NCI-H524 treated with DMSO at 0.1 percent for 48 hours (cell line): ENCODE data around the gene SCRT2.
A peak's percentile ranks its signal among the peaks of the same experiment; 100 is the strongest.
"Not testable (repeated sequence)": the region's sequence is repeated elsewhere in the genome, so short reads cannot be mapped to it uniquely, and the experiment has no call there.

Experiments
- DNase-seq: peaks from one replicate; lab custom pipeline; 2025; lab: John Stamatoyannopoulos, UW

Gene SCRT2

DNA sequence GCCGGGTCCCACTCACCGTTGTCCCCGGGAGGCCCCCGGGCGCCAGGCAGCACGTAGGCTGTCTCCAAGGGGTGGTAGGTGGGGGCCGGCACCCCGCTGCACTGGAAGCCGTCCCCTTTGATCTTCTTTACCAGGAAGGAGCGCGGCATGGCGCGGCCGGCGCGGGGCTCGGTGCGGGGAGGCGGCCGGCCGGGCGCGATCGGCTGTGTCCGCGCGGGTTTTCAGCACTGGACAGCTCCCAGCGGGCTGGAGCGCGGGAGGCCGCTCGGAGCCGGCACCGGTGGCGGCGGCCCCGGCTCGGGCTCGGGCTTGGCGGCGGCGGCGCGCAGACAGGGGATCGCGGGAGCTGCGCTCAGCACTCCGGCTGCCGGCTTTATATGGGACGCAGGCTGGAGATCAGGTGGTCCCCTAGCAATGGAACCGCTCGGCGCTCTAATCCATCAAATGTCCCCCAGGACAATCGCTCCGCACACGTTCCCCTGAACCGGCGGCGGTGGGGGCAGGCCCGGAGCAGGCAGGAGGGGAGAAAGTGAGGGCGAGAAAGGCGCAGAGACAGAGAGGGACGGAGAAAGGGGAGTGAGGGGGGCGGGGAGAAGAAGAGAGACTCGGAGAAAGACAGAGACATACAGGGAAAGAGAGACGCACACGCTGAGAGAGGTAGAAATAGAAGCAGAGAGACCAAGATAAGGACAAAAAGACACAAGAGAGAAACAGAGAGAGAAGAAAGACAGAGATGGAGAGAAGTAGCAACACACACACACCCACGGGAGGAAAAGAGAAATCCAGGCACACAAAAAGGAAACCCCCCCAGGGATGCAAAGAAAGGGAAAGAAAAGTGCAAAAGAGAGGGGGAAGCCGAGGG, at the start of gene SCRT2:
SCRT2 (minus strand) TSS at position 350 of the 862 bp plus-strand sequence; CDS start at position 149, 201 bp downstream.
- DNase-seq, result no peak

DNA sequence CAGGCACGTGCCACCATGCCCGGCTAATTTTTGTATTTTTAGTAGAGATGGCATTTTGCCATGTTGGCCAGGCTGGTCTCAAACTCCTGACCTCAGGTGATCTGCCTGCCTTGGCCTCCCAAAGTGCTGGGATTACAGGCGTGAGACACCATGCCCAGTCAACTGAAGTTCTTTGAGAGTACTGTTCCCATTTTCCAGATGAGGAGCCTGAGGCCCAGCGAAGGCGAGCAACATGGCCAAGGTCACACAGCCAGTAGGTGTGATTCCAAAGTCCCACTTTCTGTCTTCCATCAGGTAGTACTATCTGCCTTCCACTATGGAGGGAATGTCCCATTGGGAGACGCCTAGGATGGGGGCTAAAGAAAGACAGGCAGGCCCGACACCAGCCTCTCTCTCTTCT, 49.2 kb upstream of the SCRT2 start:
- DNase-seq, result not testable (repeated sequence)

DNA sequence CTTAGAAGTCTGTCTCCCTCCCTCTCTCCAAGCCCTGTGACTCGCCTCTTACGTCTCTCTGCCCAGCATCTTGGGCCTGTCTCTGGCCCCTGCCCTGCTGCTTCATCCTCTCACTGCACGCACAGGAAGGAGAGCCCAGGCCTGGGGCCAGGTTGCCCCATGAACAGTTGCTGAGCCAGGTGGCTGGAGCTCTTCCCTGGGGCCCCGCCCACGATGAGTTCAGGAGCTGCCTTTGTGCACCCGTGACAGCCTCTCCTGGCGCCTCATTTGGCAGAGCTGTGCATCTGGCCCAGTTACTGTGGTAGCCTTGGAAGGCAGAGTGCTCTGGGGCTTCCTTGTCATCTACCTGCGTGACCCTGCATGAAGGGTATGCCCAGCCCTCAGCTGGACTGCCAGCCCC, 48.2 kb upstream of the SCRT2 start:
- peak; percentile 51 for DNase-seq

DNA sequence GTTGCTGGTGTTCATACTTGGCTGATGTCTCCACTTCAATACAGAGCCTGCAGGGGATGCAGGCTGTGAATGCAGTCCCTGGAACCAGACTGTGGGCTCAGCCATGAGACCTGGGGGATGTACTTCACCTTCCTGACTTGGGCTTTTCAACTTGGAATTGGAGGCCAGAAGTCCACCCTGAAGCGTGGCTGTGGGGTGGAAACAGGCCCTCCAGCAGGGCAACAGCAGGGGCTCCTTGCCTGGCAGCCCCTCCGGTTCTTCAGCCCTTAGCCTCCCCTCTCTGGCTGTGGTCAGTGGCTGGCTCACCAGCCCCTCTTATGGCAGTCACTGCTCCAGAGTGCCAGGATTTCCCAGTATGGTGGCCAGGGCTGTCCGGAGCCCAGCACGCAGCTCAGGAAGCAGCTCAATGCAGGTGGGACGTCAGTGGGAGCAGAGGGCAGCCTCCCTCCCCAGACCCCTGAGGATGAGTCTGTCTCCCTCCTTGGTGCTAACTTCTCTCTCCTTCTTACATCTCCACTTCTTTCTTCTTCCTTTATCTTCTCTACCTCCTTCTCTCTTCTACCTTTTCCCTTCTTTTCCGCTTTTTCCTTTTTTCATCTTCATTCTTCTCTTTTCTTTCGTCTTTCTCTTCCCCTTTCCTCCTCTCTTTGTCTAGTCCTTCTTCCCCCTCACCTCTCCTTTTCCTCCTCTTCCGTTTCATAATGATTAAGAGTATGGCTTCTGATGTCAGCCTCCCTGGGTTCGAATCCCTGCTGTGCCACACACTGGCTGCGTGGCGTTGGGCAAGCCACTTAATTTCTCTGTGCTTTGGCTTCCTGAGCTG, 47.4 kb upstream of the SCRT2 start:
- no peak for DNase-seq

DNA sequence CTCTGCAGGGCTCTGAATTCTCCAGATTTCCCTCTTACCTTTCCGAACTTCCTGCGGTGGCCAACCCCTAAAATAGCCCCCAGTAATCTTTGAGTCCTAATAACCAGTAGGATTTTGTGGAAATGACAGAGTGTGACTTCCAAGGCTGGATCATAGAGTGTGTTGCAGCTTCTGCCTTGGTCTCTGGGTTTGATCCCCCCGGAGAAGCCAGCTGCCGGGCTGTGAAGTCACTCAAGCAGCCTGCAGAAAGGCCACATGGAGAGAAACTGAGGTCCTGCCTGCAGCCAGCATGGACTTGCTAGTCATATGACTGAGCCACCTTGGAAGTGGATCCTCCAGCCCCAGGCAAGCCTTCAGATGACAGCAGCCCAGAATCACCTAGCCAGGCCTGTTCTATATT, 46.3 kb upstream of the SCRT2 start:
- no peak for DNase-seq

DNA sequence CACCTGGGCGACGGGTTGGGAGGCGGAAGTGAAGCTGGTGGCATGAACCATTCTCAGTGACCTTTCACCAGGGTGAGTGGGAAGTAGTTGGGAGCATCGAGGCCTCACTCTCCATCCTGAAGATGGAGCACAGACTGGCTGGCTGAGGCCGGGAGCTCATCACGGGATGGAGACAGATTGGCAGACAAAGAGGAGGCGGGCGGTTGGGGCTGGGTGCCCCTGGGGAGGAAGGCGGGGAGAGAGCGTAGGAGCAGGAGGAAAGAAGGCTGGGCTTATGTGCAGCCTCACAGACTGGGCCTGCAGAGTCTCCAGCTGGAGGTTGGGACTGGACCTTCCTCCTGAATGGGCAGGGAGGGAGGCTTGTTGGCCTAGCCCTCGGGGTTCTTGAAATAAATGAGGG, 44.2 kb upstream of the SCRT2 start:
- no peak for DNase-seq

DNA sequence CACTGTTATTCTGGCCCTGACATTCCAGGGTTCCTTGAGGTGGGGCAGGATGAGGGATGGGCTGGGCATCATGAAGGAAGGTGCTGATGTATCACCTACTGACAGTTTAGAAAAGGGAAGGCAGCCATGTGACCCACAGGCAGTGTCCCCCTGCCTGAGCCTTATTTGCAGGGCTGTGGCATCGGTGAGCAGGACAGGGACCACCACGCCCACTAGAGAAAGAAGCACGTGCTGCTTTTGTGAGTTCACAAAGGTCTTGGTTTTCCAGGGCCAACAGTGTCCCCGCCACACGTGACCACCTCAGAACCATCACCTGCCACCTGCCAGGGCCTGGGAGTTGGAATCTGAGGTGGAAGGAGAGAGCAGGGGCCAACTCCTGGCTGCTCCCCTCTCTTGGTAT, 43.5 kb upstream of the SCRT2 start:
- DNase-seq, result no peak

DNA sequence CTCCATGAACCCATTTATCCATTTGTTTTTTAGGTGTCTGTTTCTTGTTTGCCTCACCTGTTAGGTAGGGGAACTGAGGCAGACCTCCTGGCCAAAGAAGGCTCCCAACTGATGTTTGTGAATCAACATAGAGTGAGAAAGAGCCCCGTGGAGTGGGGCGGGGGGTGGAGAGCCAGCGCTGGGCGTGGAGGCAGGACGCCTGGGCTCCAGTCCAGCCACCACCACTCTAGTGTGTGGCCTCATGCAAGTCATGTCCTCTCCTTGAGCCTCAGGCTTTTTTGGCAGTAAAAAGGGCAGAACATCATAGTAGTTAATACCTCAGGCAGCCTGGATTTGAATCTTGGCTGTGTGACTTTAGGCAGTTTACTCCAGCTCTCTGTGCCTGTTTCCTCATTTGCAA, 42.2 kb upstream of the SCRT2 start:
- no peak for DNase-seq

DNA sequence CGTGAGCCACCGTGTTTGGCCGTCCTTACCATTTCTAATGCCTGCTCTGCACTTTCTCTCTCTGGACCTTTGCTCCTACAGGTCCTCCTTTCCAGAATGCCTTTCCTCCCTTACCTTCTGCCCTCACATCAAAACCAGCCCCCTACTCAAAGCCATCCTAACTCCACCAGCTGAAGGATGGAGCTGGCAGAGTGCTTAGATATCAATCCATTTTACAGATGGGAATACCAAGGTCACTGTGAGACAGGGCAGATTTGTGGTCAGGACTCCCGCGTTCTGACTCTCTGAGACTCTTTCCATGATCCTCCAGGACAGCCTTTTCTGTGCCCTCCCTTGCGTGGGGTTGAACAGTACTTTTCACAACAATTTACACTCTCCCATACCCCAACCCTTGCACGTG, 41.7 kb upstream of the SCRT2 start:
- no peak for DNase-seq

DNA sequence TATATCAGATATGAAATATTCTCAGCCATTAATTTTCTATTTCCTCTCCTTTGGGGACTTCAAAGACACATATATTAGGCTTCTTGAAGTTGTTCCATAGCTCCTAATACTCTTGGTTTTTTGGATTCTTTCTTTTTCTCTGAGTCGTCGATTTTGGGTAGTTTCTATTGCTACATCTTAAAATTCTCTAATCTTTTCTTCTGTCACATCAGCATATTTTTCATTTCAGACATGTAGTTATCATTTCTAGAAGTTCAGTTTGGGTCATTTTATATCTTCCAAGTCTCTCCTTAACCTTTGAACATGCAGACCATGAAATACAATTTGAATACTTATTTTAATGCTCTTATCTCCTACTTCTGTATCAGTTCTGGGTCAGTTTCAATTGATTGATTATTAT, 38.9 kb upstream of the SCRT2 start:
- no peak for DNase-seq

DNA sequence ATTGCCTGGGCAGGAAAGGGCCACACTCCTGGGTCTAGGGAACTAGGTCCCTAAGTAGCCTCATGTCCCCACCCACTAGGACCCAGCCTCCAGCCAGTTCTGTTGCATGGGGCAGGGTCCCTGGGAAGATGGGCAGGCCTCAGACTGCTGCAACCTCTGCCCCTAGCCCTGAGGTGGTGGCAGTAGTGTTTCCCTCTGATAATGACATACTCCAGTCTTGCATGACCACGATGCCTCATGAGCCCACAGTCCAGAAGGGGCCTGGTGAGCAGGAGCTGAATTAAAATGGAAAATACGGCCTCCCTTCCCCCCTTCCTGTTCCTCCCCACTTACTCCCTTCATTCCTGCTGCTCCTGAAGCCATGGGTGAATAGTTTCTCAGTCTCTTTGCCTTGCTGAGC, 36.0 kb upstream of the SCRT2 start:
- DNase-seq, result no peak

DNA sequence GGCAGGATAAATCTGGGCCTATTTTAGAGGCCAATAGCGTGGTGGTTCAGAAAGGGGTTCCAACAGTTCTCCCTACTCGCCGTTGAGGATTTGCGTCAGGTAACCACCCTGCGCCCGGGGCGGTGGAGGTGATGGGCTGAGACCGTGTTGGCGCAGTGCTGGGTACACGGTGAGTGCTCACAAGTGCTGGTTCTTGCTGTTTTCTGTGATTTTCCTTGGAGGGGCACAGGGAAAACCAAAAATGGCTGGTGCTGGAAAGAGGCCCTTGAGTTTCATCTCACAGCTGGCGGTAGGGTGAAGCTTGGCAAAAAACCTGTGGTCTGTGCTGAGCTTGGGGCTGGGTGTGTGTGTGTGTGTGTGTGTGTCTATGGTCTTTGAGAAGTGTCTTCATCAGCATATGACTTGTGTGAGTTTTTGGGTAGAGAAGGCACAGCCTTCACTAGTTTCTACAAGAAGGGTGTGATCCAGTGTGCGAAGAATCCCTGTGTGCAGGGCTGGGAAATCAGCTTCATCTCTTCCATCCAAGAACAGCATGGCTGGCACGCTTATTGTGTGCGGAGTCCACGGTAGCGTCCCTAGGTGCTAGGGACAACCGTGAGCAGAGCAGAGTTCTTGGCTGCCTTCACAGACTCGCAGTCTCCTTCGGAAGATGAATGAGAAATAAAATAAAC, 35.3 kb upstream of the SCRT2 start:
- no peak for DNase-seq

DNA sequence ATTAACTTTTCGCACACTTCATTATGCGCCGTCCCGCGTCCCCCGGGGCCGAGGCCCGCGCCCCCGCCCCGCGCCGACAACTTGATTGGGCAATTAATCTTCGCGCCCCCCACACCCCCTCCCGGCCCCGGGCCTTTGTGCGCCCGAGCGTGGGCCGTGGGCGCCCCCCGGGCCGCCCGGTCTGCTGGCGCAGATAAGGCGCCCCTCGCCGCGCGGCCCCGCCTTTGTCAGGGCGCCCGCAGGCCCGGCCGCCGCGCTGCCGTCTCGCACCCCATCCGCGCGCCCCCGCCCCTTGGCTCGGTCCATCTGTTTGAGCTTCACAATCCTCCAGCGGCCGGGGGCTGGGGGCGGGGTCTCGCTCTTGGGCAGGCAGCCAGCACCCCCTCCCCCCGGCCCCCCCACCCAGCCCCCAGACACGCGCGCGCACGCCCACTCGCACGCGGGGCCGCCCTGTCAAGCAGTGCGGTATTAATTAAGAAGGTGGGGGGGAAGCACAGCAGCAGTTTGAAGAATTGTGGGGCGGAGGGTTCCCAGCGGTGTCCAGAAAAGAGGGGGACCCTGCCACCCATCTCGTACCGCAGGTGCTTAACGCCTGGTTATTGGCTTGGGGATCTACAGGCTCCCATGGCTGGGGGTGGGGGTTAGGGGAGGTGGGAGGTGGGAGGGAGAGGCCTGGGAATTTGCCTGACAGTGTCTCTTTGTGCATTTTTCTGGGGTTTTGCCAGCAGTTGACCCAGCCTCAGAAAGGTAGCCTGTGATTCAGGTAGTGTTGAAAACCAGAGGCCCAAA, 34.6 kb upstream of the SCRT2 start:
- DNase-seq, result no peak

DNA sequence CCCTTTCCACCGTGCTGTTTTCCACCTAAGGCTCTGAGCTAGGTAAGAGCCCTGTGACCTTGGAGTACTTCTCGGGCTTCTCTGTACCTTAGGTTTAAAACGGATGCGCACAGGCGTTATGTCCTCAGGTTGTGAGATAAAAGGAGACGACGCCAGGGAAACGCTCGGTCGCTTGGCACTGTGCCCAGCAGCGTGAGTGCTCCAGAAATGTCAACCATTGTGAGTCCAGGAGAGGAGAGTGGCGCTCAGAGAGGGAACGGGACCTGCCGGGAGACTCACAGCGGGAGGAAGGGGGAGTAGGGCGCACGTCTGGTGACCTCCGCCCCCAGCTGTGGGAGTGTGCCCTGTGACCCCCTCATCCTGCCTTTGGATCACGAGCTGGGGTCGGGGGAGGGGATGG, 33.8 kb upstream of the SCRT2 start:
- no peak for DNase-seq

DNA sequence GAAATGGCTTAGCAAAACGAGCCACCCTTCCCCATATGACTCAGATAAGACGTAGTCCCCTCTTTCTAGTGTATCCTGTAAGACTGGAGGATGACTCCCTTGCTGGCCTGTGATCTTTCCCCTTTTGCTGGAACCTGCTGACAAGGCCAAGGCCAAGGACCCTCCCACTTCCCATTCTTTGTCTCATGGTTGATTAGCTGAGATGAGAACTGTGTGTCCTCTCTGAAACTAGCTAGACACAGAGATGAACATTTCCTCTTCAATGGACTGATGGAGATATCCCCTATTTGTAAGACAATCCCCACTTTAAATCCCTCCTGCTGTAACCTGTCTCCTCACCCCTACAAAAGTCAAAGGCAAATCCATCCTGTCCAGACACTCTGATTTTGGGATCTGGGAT, 33.4 kb upstream of the SCRT2 start:
- DNase-seq, result no peak

DNA sequence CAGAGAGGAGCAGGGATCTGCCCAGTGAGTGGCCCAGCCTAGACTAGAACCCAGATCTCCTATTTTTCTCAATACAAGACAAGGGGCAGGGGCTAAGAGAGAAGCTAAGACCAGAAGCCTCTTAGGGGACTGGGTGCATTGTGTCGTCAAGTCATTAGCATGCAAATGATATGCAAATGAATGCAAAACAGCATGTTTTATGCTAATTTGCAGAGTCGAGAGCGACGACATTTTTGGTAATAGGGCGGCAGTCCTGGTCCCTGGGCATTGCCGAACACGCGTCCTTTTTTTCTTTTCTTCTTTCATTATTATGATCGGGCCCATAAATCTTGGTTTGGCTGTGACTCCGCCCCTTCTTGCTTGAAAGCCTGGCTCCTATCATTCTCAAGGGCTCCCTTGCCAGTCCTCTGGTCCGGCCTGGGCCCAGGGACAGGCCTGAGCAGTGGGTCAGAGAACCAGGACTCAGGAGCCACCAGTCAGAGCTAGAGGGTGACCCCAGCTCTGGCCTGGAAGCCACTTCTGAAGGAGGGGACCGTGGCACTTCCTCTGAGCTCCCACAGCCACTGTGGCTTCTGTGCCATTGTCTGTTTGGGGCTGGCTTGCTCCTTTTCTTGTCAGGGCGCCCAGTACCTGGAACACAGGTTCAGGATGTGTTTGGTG, 32.0 kb upstream of the SCRT2 start:
- DNase-seq, result no peak

DNA sequence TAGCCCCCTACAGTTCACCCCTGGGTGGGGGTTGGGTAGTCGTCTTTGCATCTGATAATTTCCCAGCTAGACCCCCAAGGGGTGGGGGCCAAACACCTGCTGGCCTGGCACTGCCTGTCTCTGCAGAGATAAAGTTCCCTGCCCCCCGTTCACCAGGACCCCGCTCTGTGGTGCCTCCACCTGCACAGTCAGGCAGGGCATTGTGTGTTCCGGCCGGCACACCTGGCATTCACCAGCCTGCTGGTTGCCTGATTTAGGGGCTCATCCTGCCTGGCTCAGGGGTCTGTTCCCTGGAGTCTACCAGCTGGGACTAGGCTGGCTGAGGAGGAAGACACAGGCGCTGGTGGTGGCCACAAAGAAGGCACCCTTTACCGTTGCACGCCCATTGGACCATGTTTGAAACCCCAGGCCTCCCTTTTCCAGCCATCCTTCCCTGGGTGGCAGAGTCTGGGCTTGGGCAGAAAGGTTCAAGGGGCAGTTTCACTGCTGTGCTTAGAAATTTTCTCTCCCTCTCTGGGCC, 30.8 kb upstream of the SCRT2 start:
- DNase-seq, result no peak

DNA sequence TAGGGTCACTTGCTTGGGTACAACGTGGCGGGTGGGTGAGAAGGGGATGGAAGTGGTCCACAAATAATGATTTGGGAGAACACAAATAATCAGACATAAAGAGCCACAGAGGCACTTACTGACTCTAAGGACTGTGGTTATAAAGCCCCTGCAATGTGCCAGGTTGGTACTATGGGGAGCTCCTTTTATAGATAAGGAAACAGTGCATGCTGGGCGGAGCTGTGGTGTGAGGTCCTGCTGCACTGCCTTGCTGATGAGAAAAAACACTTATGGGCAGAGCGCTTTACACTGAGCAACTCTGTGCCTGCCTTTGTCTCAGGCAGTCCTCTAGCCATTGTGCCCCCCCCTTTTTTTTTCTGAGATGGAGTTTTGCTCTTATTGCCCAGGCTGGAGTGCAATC, 29.1 kb upstream of the SCRT2 start:
- no peak for DNase-seq

DNA sequence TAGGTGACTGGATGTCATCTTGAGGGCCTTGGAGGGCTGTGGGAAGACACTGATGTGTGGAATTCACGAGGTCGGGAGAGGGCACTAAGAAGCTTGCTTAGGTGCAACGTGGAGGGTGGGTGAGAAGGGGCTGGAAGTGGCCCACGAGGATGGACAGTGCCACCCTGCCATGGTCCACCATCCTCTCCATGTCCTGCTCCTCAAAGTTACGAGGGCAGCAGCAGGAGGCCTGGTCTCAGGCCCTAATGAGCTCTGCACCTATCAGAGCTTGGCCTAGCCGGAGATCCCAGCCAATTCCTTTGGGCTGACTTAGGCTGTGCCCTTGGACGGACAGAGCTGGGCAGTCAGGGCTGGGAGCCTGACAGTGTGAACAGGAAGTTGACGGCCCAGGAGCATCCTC, 27.8 kb upstream of the SCRT2 start:
- DNase-seq, result no peak

DNA sequence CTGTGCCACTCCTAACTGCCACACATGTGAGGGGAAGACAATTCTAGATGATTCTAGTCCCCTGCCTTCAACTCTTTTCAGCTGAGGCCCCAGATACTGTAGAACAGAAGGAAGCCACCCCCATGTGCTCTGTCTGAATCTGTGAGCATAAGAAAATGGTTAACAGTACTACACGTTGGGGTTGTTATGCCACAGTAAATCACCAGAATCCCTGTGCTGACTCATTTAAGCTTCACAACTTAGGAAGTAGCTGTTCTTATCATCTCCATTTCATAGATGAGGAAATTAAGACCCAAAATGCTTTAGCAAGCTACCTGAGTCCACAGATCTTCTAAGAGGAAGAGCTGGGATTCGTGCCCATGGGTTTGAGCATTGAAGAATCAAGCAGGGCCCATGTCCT, 27.4 kb upstream of the SCRT2 start:
- no peak for DNase-seq
